ENCODE measurements around the gene PRND. TPM values are rescaled to one million over a fixed set of nuclear protein-coding genes. Genes with fewer than 3 reads are reported as not detected.

PRND gene
- polyA plus RNA-seq, 1 donor (not counting 4 experiments of a cell fraction or from before 2014, with no cell fraction given), result not detected

GRCh38 chr20:4681991-4682401 lies 39.7 kb upstream of the PRND start:
- H3K27ac ChIP-seq (ENCODE audit: control insufficient read depth, insufficient read depth, low read length), result peak overlapping the region; percentile 16
- dilution Hi-C loops (cut with MboI; ENCODE audit: extremely low pct_ligation_motif_present, low sequenced_read_pairs), result no loop called here
- H3K9me1 ChIP-seq (ENCODE audit: control insufficient read depth, extremely low read depth, insufficient read depth, low read length), result no peaks in the 10 kb centered on the region
- no peak overlapping the region for H3K9ac ChIP-seq (ENCODE audit: control insufficient read depth, extremely low read depth, insufficient read depth, low read length)
- DNase-seq (ENCODE audit: low read depth, low spot score) (no peak), FAIRE-seq (peak; percentile 56)
- H2AFZ ChIP-seq (ENCODE audit: control insufficient read depth, low read length), result no peak overlapping the region
- H3K27me3 ChIP-seq (ENCODE audit: control insufficient read depth, extremely low read depth, insufficient read depth, low read length), result no peaks in the 10 kb centered on the region
- H4K20me1 ChIP-seq (ENCODE audit: control insufficient read depth, extremely low read depth, insufficient read depth, low read length), result no peaks in the 10 kb centered on the region
- no peaks in the 10 kb centered on the region for H3K36me3 ChIP-seq (ENCODE audit: control insufficient read depth in 2 of 2, extremely low read depth in 1 of 2, insufficient read depth in 2 of 2, low read length in 2 of 2)
- H3K4me1 ChIP-seq (ENCODE audit: control insufficient read depth, extremely low read depth, insufficient read depth, low read length), result peaks cover 31% of the 10 kb centered on the region
- no peaks in the 10 kb centered on the region for H3K9me3 ChIP-seq (ENCODE audit: control insufficient read depth, low read depth, low read length)
- no peak overlapping the region for H3K4me3 ChIP-seq (ENCODE audit: control insufficient read depth in 2 of 3, extremely low read depth in 1 of 3, insufficient read depth in 2 of 3, low read depth in 1 of 3, low read length in 3 of 3)
- no peak overlapping the region for H3K4me2 ChIP-seq (ENCODE audit: control insufficient read depth, extremely low read depth, insufficient read depth, low read depth, low read length)
- H3K79me2 ChIP-seq (ENCODE audit: control insufficient read depth, insufficient read depth, low read length), result peaks cover 5% of the 10 kb centered on the region
- TF ChIP-seq CTCF (optimal IDR thresholded peaks at IDR 0.05 in 1 of 3, IDR thresholded peaks at IDR 0.05 in 1 of 3, conservative IDR thresholded peaks at IDR 0.05 in 1 of 3; ENCODE audit: extremely low read depth in 1 of 3, insufficient read depth in 2 of 3, low read length in 3 of 3), result no peak
- TF ChIP-seq EZH2 (IDR thresholded peaks at IDR 0.05; ENCODE audit: low read length), result no peak

GRCh38 chr20:4682682-4683081 lies 39.0 kb upstream of the PRND start:
- no peaks in the 10 kb centered on the region for H3K27me3 ChIP-seq (ENCODE audit: control insufficient read depth, extremely low read depth, insufficient read depth, low read length)
- no peaks in the 10 kb centered on the region for H3K9me3 ChIP-seq (ENCODE audit: control insufficient read depth, low read depth, low read length)
- H3K27ac ChIP-seq (ENCODE audit: control insufficient read depth, insufficient read depth, low read length), result no peak overlapping the region
- H3K4me3 ChIP-seq (ENCODE audit: control insufficient read depth in 2 of 3, extremely low read depth in 1 of 3, insufficient read depth in 2 of 3, low read depth in 1 of 3, low read length in 3 of 3), result no peak overlapping the region
- dilution Hi-C loops (cut with MboI; ENCODE audit: extremely low pct_ligation_motif_present, low sequenced_read_pairs), result no loop called here
- H2AFZ ChIP-seq (ENCODE audit: control insufficient read depth, low read length), result no peak overlapping the region
- FAIRE-seq (no peak), DNase-seq (ENCODE audit: low read depth, low spot score) (no peak)
- no peak for TF ChIP-seq EZH2 (IDR thresholded peaks at IDR 0.05; ENCODE audit: low read length)
- no peak for TF ChIP-seq CTCF (optimal IDR thresholded peaks at IDR 0.05 in 1 of 3, IDR thresholded peaks at IDR 0.05 in 1 of 3, conservative IDR thresholded peaks at IDR 0.05 in 1 of 3; ENCODE audit: extremely low read depth in 1 of 3, insufficient read depth in 2 of 3, low read length in 3 of 3)
- H3K4me2 ChIP-seq (ENCODE audit: control insufficient read depth, extremely low read depth, insufficient read depth, low read depth, low read length), result no peak overlapping the region
- no peaks in the 10 kb centered on the region for H3K9me1 ChIP-seq (ENCODE audit: control insufficient read depth, extremely low read depth, insufficient read depth, low read length)
- H3K9ac ChIP-seq (ENCODE audit: control insufficient read depth, extremely low read depth, insufficient read depth, low read length), result no peak overlapping the region
- peaks cover 31% of the 10 kb centered on the region for H3K4me1 ChIP-seq (ENCODE audit: control insufficient read depth, extremely low read depth, insufficient read depth, low read length)
- peaks cover 11% of the 10 kb centered on the region for H3K79me2 ChIP-seq (ENCODE audit: control insufficient read depth, insufficient read depth, low read length)
- peaks cover 0 to 4% of the 10 kb centered on the region in 2 experiments for H3K36me3 ChIP-seq (ENCODE audit: control insufficient read depth in 2 of 2, extremely low read depth in 1 of 2, insufficient read depth in 2 of 2, low read length in 2 of 2)
- peaks cover 6% of the 10 kb centered on the region for H4K20me1 ChIP-seq (ENCODE audit: control insufficient read depth, extremely low read depth, insufficient read depth, low read length)
